GM12878 (cell line): ENCODE results near the gene MSI2. TPM values are rescaled to one million over a fixed set of nuclear protein-coding genes. Genes with fewer than 3 reads are reported as not detected.

Experiments used
- ATAC-seq: fragments of 200-7000 bp; cut with Tn5 transposase; 3 replicates; pipeline ENCODE4 v1.9.1; 2020; ENCODE audit warnings: mild to moderate bottlenecking, moderate library complexity
- BruUV-seq: library from RNA; stranded (reverse); fragments of 400-500 nt; replicated peaks from 2 replicates; lab custom pipeline; 2021; lab: Mats Ljungman, UMichigan
- CTCF ChIA-PET: fragments of 300-600 bp; sonication (Branson Sonifier 250); formaldehyde crosslinking; extraction: SDS; loops from one replicate; lab custom pipeline; 2021; ENCODE audit warnings: inconsistent platforms; lab: Yijun Ruan, JAX
- POLR2A ChIA-PET: fragments of 350-600 bp; formaldehyde crosslinking; extraction: SDS; loops from one replicate; lab custom pipeline; 2021; ENCODE audit warnings: inconsistent platforms; lab: Charles Lee
- RAD21 ChIA-PET: fragments of 300-600 bp; sonication (Branson Sonifier 250); formaldehyde crosslinking; loops from one replicate; lab custom pipeline; 2023; ENCODE audit warnings: antibody characterized with exemption; ENCODE audit not compliant: unreplicated experiment; lab: Charles Lee
- SMC1A ChIA-PET: fragments of 300-600 bp; sonication (Branson Sonifier 250); formaldehyde crosslinking; loops from one replicate; lab custom pipeline; 2023; ENCODE audit not compliant: unreplicated experiment, uncharacterized antibody; lab: Charles Lee
- DNase-seq: peaks from one replicate; pipeline ENCODE4 v3.0.0-alpha.2; 2011; ENCODE audit warnings: low read depth, low spot score
- FAIRE-seq: peaks from 3 replicates; lab custom pipeline; 2011; peaks lifted over from hg19 to GRCh38; lab: Jason Lieb, UNC
- H2AFZ ChIP-seq: 2 replicates; pipeline ENCODE4 v1.6.0; 2011; ENCODE audit warnings: low read depth, low read length, control low read depth; ENCODE audit not compliant: control insufficient read depth
- H3K27ac ChIP-seq: 2 replicates; pipeline ENCODE4 v1.5.1; 2011; ENCODE audit warnings: control low read depth; ENCODE audit not compliant: control insufficient read depth, insufficient read depth
- H3K27me3 ChIP-seq, 2 experiments: replicated peaks in 1 of 2; 2 replicates each; pipeline versions ENCODE4 v1.6.0 to v1.6.1; 2011; ENCODE audit warnings: low read length in 1 of 2; ENCODE audit not compliant: control insufficient read depth in 2 of 2, insufficient read depth in 2 of 2
- H3K36me3 ChIP-seq, 2 experiments: 2 replicates each; pipeline ENCODE4 v1.5.1; 2011; ENCODE audit warnings: low read length in 1 of 2; ENCODE audit not compliant: control insufficient read depth in 2 of 2, insufficient read depth in 2 of 2
- H3K4me1 ChIP-seq: 2 replicates; pipeline ENCODE4 v1.6.1; 2011; ENCODE audit warnings: mild to moderate bottlenecking, low read length, moderate library complexity, mixed read lengths; ENCODE audit not compliant: control insufficient read depth, insufficient read depth
- H3K4me2 ChIP-seq: 2 replicates; pipeline ENCODE4 v1.6.0; 2011; ENCODE audit warnings: control low read depth; ENCODE audit not compliant: control insufficient read depth, insufficient read depth
- H3K4me3 ChIP-seq: fragments of 200-600 bp; sonication (generic); 2 replicates; pipeline ENCODE4 v1.5.1; 2016
- H3K79me2 ChIP-seq: 2 replicates; pipeline ENCODE4 v1.6.0; 2011; ENCODE audit warnings: low read length; ENCODE audit not compliant: control insufficient read depth, insufficient read depth
- H3K9ac ChIP-seq: 2 replicates; pipeline ENCODE4 v1.8.0; 2011; ENCODE audit warnings: low read length, control low read depth, mixed read lengths; ENCODE audit not compliant: control insufficient read depth, insufficient read depth
- H3K9me3 ChIP-seq: replicated peaks from 3 replicates; pipeline ENCODE4 v1.5.1; 2011; ENCODE audit warnings: mild to moderate bottlenecking, low read length; ENCODE audit not compliant: control insufficient read depth, insufficient read depth
- H4K20me1 ChIP-seq: 2 replicates; pipeline ENCODE4 v1.6.0; 2011; ENCODE audit not compliant: control insufficient read depth, insufficient read depth
- BMI1 ChIP-seq: fragments of 450-650 bp; IDR thresholded peaks from 2 replicates; pipeline ENCODE4 v1.6.1; 2016; ENCODE audit warnings: mild to moderate bottlenecking, moderate library complexity, borderline replicate concordance
- CHD4 ChIP-seq: fragments of 200-600 bp; sonication (generic); IDR thresholded peaks from 2 replicates; pipeline ENCODE4 v1.6.1; 2016; ENCODE audit warnings: mild to moderate bottlenecking
- ETV6 ChIP-seq, 2 experiments: fragments of 450-650 bp in 1 of 2; IDR thresholded peaks in 1 of 2; conservative IDR thresholded peaks in 1 of 2; 2 replicates each; pipeline ENCODE4 v1.6.1; 2014; ENCODE audit warnings: antibody characterized with exemption in 1 of 2, borderline replicate concordance in 1 of 2, low read depth in 1 of 2, mild to moderate bottlenecking in 1 of 2, moderate library complexity in 1 of 2
- EZH2 ChIP-seq: IDR thresholded peaks from 2 replicates; pipeline ENCODE4 v1.6.1; 2012; ENCODE audit warnings: low read depth, mild to moderate bottlenecking, control low read depth, inconsistent platforms, low read length, borderline replicate concordance; ENCODE audit not compliant: control insufficient read depth
- FOXK2 ChIP-seq: fragments of 450-650 bp; IDR thresholded peaks from 2 replicates; pipeline ENCODE4 v1.6.1; 2017; ENCODE audit warnings: mild to moderate bottlenecking, moderate library complexity
- KDM1A ChIP-seq: fragments of 200-600 bp; sonication (generic); IDR thresholded peaks from 2 replicates; pipeline ENCODE4 v1.6.1; 2016; ENCODE audit warnings: borderline replicate concordance
- NRF1 ChIP-seq: conservative IDR thresholded peaks from 2 replicates; pipeline ENCODE4 v1.6.1; 2011; ENCODE audit warnings: mild to moderate bottlenecking, low read depth, low read length, improper control_type of control experiment
- RBBP5 ChIP-seq: fragments of 200-600 bp; sonication (generic); conservative IDR thresholded peaks from 2 replicates; pipeline ENCODE4 v1.6.1; 2016
- RFX5 ChIP-seq: IDR thresholded peaks from 2 replicates; pipeline ENCODE4 v1.6.1; 2011; ENCODE audit warnings: low read depth, low read length, improper control_type of control experiment
- SRF ChIP-seq, 2 experiments: IDR thresholded peaks; 2 replicates each; pipeline ENCODE4 v1.6.1; 2011; ENCODE audit warnings: low read depth in 2 of 2, low read length in 2 of 2, mild to moderate bottlenecking in 1 of 2, moderate library complexity in 1 of 2
- ZSCAN29 ChIP-seq: fragments of 450-650 bp; IDR thresholded peaks from 2 replicates; pipeline ENCODE4 v1.6.1; 2017; ENCODE audit warnings: mild to moderate bottlenecking, moderate library complexity
- WGBS: methylation state at CpG from one replicate; pipeline ENCODE4 v1.1.6; 2016; ENCODE audit warnings: low lambda C conversion rate; ENCODE audit not compliant: insufficient replicate concordance, insufficient coverage; ENCODE audit errors: missing lambda C conversion rate; 5-methylcytosine and 5-hydroxymethylcytosine counted together
- in situ Hi-C: fragments of 300-500 bp; cut with MboI; formaldehyde crosslinking; loops from 9 replicates; pipeline ENCODE4 v1.14.3; 2018; ENCODE audit warnings: mixed read lengths
- intact Hi-C: fragments of 100-400 bp; cut with micrococcal nuclease; formaldehyde crosslinking; loops from one replicate; pipeline ENCODE4 v1.14.2; 2022; ENCODE audit not compliant: unreplicated experiment
- polyA plus RNA-seq, 11 experiments: library from polyadenylated mRNA; depleted of rRNA in 4 of 11; unstranded in 6 of 11; stranded (reverse) in 5 of 11; fragments of >200 nt; fragmentation: Nextera tagmentation in 4 of 11; fragmentation: Illumina TruSeq in 1 of 11; extraction: Ambion mirVana in 4 of 11; extraction: Trizol in 1 of 11; gene quantifications; 1 replicate in 1 of 11; 2 replicates in 10 of 11; pipeline versions ENCODE4 v1.2.1 to v1.2.3, GENCODE V29; 2011 to 2016; ENCODE audit warnings: inconsistent platforms in 2 of 11, missing spikeins in 2 of 11, low read depth in 1 of 11
- total RNA-seq, 4 experiments: library from RNA; depleted of rRNA in 3 of 4; stranded (reverse); fragments of >200 nt in 3 of 4; fragmentation: Illumina TruSeq in 1 of 4; extraction: Trizol in 1 of 4; gene quantifications; 2 replicates each; pipeline versions ENCODE4 v1.2.1 to v1.2.3, GENCODE V29; 2013 to 2021
- TF ChIP-seq, protein P1 (sequence below): IDR thresholded peaks from 2 replicates; pipeline ENCODE4 v1.6.1; 2011; ENCODE audit warnings: low read depth, low read length, improper control_type of control experiment, borderline replicate concordance
- TF ChIP-seq, protein P2 (sequence below): IDR thresholded peaks from 2 replicates; pipeline ENCODE4 v1.6.1; 2012; ENCODE audit warnings: low read length, inconsistent platforms

The MSI2 gene
- total and polyA plus RNA-seq, 10 of the 15 experiments (the other 5 are each of a cell fraction or from before 2014, with no cell fraction given): 6.1 to 76.1 (median 42.0) TPM

DNA sequence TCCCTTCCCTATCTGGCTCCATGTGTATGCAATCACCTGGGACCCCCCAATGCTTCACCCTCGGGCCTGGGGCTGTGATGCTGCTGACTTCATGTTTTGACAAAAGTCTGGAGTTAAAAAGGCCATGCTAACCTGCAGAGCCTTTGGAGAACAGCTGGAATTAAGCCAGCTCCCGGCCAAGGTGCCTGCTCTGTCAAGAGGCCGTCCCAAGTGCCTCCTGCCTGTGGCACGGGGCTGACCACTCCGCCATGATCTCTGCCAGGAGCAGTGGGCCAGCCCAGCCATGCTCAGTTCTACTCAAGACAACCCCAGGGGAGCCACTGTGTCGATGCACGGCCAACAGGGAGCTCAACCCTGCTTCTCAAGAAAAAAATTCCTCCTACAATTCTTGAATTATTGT is 395.1 kb downstream of the MSI2 start:
- Histone ChIP-seq H3K27ac (no peak overlapping the region), H3K9me3 (no peaks in the 10 kb centered on the region), H3K4me2 (no peak overlapping the region), H3K79me2 (no peaks in the 10 kb centered on the region), H3K4me3 (no peak overlapping the region), H3K9ac (no peak overlapping the region), H3K4me1 (no peaks in the 10 kb centered on the region), H4K20me1 (no peaks in the 10 kb centered on the region), H3K27me3 (no peaks in the 10 kb centered on the region), H2AFZ (no peak overlapping the region), H3K36me3 (peaks cover 4 to 6% of the 10 kb centered on the region in 2 experiments; a peak in 3 of 4 replicates)
- TF ChIP-seq RFX5 (no peak), RBBP5 (no peak), CHD4 (no peak), ZSCAN29 (no peak), NRF1 (no peak), SRF (IDR thresholded peaks at IDR 0.05; ENCODE audit: low read depth in 2 of 2, low read length in 2 of 2) (no peak), EZH2 (no peak), KDM1A (no peak), ETV6 (conservative IDR thresholded peaks at IDR 0.05 in 1 of 2, IDR thresholded peaks at IDR 0.05 in 1 of 2; ENCODE audit: borderline replicate concordance in 1 of 2, low read depth in 1 of 2) (no peak)
- intact Hi-C loops: no loop called here
- ATAC-seq (no peak), DNase-seq (no peak), FAIRE-seq (no peak)
- POLR2A ChIA-PET: no interaction called here
- WGBS: 92% methylated on average over 7 of the region's 7 CpGs
- CTCF ChIA-PET: no interaction called here
- SMC1A ChIA-PET: no interaction called here
- in situ Hi-C loops: no loop called here
- RAD21 ChIA-PET: no interaction called here
- no TSS peak for BruUV-seq

DNA sequence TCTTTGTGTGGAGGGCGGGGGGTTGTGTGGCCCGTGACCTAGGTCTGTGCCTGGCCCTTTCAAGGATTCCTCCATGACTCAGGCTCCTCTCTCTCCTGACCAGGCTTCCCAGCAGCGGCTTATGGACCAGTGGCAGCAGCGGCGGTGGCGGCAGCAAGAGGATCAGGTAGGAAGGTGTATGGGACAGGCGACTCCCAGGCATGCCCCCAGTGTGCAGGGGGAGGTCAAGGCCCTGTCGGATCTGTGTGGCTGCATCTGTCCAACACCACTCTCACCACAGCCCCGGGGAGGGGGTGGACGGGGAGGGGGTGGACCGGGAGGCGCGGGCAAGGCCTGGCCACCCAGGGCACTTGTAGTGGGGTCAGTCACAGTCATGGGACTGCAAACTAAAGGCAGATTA is 395.7 kb downstream of the MSI2 start:
- H3K4me1 ChIP-seq: no peaks in the 10 kb centered on the region
- FAIRE-seq (no peak), DNase-seq (no peak), ATAC-seq (no peak)
- H4K20me1 ChIP-seq: no peaks in the 10 kb centered on the region
- no peak overlapping the region for H3K27ac ChIP-seq
- no peak overlapping the region for H3K4me2 ChIP-seq
- peaks cover 5% of the 10 kb centered on the region in 2 experiments; a peak in 3 of 4 replicates for H3K36me3 ChIP-seq
- CTCF ChIA-PET: interaction anchor here (1.1 kb wide), 1 partner anchor 409 kb away, joined by 3 read pairs; no protein-coding TSS in a partner anchor
- in situ Hi-C loops: no loop called here
- no peak overlapping the region for H3K9ac ChIP-seq
- intact Hi-C loops: no loop called here
- no peaks in the 10 kb centered on the region for H3K79me2 ChIP-seq
- POLR2A ChIA-PET: no interaction called here
- BruUV-seq: no TSS peak
- SMC1A ChIA-PET: no interaction called here
- H3K4me3 ChIP-seq: no peak overlapping the region
- 89% methylated on average over 12 of the region's 13 CpGs for WGBS
- no peaks in the 10 kb centered on the region for H3K27me3 ChIP-seq
- no peak overlapping the region for H2AFZ ChIP-seq
- H3K9me3 ChIP-seq: no peaks in the 10 kb centered on the region
- RAD21 ChIA-PET: no interaction called here
- TF ChIP-seq, protein P1, sequence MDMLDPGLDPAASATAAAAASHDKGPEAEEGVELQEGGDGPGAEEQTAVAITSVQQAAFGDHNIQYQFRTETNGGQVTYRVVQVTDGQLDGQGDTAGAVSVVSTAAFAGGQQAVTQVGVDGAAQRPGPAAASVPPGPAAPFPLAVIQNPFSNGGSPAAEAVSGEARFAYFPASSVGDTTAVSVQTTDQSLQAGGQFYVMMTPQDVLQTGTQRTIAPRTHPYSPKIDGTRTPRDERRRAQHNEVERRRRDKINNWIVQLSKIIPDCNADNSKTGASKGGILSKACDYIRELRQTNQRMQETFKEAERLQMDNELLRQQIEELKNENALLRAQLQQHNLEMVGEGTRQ: no peak
- TF ChIP-seq, protein P2, sequence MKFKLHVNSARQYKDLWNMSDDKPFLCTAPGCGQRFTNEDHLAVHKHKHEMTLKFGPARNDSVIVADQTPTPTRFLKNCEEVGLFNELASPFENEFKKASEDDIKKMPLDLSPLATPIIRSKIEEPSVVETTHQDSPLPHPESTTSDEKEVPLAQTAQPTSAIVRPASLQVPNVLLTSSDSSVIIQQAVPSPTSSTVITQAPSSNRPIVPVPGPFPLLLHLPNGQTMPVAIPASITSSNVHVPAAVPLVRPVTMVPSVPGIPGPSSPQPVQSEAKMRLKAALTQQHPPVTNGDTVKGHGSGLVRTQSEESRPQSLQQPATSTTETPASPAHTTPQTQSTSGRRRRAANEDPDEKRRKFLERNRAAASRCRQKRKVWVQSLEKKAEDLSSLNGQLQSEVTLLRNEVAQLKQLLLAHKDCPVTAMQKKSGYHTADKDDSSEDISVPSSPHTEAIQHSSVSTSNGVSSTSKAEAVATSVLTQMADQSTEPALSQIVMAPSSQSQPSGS: no peak
- TF ChIP-seq FOXK2: no peak
- TF ChIP-seq BMI1: no peak
